NCI-H2171 treated with DMSO at 0.1 percent for 48 hours (cell line): ENCODE data around the gene GPRC6A.
A peak's percentile ranks its signal among the peaks of the same experiment; 100 is the strongest.

Experiments used
- DNase-seq: peaks from one replicate; lab custom pipeline; 2025; lab: John Stamatoyannopoulos, UW

The GPRC6A gene

DNA sequence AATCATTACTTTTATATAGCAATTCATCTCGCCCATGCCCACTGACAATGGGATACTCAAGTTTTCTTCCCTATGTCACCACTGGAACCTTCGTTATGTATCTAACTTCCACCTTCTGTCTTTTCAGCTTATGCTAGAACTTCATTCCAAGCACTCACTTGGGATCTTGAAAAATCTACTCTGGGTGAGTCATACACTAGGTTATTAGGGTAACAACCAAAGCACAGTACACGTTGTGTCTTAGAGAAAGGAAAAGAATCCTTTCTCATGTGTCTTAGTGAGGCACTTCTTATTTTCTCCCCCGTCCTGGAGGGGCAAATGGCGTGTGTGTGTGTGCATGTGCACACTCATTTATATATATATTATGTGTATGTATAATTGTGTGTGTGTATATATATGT is 45.0 kb downstream of the GPRC6A start:
- no peak for DNase-seq

DNA sequence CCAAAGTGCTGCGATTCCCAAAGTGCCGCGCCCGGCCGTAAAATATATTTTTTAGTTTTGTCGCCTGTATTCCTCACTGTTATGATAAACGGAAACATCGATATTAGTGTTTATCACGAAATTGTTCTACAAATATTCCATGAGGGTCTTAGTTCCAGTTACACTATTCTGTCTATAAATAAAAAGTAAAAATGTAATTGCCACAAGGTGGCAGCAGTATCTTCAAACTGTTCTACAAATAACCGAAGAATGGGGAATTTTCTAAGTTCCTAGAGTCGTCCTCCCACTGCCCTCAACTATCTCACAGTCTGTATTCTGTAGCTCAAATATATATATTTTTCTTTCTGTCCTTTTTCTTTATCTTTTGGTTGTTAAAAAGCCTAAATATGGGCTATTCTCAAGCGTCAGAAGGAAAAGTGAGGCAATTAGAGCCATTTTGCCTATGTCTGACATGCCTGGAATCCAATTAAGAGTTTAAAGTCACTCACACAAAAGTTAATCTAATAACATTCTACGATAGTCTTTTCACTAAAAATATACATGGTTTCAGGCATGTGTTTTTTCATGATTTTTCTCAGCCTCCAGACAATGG is 49.2 kb downstream of the GPRC6A start:
- DNase-seq, result peak; percentile 51

DNA sequence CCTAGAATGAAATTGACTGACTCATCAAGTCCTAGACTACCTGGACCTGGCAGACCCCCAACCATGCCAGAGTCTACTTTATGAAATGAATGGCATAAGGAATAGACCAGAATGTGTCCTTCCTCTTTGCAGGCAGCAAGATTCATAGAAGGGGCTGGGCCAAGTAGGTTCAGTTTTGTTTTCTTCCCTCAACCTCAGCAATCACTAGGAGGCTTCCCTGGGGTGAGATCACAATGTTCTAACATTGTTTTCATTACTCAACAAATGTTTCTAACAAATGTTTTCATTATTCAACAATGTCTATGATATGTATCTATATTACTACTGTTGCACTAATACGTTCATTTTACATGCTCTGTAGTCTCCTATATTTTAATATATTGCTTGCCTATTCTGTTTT is 55.0 kb downstream of the GPRC6A start:
- DNase-seq, result no peak

DNA sequence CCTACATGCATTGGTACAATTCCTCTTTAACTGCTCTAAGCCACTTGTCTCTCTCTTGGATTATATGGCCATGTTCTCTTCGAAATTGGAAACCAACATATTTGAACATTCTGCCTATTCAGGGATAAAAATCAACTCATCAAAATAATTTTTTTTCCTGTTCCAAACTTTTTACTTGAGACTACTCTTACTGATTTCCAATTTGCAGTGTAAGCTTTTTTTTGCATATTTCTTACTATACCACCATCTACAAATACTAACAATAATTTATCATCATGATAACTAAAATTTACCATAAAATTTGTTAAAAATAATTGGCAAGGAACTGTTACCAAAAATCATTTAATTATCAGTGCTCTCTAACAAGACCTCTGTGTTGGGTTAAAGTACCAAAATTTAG is 56.4 kb downstream of the GPRC6A start:
- DNase-seq, result no peak

DNA sequence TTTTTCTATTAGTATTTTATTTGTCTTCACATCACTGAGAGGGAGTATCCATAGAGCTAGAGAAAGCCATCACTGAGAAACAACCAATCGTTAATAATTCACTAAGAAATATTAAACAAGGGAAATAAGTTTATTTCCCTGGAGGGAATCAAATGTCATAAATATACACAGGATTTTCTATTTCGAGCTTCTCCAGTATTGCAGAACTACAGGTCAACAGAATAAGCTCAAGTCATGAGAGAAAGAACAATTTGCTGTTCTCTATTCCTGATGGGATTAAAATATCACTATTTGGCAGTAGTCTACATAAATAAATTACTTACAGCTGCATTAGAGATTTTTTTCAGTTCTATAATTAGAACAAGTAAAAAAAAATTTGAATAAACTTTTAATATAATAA is 61.2 kb downstream of the GPRC6A start:
- no peak for DNase-seq

DNA sequence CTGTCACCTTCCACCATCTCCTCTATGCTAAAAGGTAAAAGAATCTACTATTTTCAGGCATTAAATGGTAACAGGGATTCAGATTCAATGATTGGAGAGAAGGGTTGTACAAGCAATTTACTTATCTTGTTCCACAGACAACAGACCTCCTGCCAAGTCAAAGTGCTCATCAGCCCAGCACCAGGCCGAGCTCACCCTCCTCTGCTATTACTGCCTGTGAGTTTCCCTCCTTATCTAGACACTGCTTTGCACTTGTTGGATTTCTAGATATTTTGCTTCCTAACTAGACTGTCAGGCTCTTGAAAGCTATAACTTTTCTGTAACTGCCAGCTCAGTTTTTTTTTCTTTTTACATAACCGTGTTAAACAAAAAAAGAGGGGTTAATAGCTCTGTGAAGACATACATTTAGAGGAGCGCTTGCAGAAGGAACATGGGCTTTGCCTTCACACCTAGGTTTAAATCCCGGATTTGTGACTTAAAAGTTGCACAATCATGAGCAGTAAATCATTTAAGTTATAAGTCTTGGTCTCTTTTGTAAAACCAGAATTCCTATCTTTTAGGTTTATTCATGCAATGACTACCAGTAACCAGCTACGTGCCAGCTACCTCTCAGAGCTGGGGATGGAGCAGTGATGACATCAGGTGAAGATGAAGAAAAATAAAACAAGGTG is 62.2 kb downstream of the GPRC6A start:
- no peak for DNase-seq

DNA sequence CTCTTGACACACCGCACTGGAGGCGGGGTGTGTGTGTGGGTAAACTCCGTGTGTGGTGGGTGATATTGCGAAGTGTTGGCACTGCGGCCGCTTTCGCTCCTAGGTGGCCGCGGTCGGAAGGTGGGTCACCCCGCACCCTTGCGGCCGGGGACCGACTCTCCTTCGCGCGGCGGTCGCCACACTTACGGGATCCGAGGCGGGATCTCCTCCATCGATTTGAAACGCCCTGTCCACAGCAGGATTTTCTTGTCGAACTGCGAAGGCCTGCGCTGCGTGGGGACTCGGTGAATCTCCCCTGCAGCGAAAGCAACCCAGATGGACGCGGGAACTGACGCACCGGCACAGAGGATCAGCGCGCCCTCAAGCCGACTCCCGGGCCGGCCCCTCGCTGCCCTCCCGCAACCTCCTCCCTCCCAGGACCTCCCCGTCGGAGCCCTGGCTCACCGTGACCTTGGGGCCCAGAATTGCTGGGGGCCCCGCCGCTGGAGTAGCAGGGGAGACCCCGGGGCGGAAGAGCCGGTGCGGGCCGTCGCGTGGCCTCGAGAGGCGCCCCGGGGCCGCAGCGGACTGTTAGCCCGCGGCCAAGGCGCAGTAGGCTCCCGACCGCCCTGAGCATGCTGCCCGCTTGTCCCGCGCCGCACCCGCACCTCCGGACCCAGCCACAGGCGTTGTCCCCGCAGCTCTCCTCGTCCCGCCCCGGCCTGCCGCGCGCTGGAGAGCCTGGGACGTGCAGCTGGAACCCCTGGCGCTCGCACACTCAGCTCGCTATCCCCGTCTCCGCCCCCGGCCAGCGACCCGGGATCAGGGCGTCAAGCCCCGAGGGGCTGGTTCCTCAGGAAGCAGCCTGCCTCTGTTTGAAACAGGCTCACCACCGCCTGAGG is 63.7 kb downstream of the GPRC6A start, which contains the start of gene FAM162B:
FAM162B (minus strand) TSS at position 759 of the 881 bp plus-strand sequence; CDS start at position 616, 143 bp downstream.
- DNase-seq, result peak; percentile 32

DNA sequence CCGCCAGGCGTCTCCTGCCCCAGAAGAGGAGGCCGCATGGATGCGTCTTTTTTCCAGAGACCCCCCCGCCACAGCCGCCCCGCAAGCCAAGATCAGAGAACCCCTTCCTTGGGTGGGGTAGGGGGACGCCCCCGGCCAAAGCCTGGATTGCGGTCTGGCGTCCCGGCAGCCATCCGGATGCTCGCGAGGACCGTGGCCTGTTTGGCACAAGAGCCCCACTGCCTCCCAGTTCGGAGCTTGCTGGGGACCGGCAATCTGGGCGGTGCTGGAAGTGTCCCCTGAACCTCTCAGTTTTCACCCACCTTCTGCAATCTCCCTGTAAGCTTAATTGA is 64.3 kb downstream of the GPRC6A start:
- DNase-seq, result no peak

DNA sequence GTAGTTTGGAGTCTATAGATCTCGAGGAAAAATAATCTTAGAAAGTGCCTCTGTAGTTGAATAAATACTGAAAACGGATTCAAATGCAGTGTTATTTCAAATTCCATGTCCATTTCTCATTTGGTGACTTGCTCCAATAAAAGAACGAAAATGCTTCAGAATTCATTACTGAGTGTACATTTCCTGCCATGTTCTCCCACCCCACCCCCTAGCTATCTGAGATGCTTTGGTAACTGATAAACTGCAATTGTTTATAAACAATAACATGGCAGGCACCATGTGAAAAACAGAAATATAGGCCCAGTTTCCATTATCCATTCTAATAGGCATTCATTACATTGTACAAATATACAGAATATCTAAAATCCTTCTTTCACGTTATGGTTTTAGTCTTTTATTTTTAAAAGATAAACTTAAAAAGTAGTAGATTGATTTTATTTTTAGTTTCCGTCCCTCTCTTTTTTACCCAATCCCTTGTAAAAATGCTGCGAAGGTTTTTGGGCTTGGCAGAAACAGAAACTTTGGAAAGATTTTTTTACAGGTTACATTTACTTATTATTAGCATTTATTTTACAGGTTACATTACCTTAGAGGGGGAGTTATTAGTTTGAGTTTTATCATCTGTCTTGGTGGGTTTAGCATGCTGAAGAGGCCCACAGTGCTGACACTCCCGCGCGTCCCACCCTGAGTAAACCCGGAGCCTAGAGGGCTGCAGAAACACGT is 64.8 kb downstream of the GPRC6A start:
- DNase-seq, result no peak

DNA sequence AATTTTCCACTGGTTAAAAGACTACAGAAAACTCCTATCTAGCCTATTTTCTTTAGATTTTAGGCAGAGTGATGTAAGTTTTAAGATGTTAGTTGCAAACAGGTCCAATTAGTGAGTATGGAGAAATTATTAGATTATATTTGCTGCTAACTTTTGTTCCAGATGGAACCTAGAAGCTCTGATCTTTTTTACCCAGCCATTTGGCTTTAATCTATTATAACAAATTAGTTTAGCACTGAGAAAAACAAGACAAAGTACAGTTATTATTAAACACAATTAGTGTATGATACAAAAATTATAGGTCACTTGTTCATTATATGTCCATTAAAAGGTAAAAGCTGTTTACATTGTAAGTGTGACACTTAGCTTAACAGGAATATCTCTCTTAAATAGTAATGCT is 65.8 kb downstream of the GPRC6A start:
- DNase-seq, result no peak

DNA sequence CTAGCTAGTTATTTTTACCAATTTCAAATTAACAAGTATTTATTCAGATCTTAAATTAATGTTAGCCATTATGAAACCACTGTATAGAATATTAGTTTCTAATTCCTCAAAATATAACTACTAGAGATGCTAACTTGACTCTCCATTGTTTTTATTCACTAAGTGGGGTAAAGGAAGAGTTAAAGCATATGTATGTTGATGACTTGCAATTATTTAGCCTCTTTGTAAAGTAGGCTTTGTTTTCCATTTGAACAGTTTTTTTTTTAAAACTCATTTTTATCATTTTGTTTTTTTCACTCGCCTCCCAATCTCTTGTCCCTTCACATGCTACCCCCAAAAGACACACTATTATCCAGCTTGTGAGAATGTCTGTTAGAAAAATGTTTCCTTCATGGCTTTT is 66.6 kb downstream of the GPRC6A start:
- no peak for DNase-seq

DNA sequence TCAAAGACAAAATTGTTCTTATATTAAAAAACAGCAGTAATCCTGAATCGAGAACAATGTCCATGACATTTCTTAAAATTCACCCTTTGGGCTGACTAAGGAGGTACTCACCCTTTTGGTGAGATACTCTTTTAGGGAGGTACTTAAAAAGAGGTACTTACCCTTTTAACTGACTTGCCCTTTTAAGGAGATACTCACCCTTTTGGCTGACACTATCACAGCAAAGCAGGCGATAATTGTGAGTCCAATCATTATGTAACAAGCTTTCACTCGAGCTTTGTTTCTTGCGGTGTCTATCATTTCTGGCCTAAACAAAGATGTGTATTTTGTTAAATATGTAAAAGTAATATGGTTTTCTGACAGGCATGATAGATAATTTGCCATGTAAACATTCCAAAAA is 67.1 kb downstream of the GPRC6A start:
- DNase-seq, result no peak

DNA sequence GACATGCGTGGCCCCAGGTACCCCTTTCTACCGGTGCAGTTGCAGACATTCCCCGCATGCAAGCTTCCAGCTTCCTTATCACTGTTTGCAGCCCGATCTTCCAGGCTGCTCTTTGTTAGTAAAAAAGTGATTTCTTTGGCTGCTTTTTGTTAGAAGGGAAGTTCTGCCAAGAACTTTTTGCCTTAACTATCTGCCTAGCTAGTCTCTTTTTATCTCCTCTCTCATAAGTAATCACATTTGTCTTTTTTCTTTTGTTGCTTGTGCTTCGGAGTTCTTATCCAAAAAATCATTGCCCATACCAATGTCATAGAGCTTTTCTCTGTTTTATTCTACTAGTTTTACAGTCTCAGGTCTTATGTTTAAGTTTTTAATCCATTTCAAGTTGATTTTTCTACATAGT is 83.7 kb downstream of the GPRC6A start:
- no peak for DNase-seq
